ENCODE measurements around the gene NLK. TPM values are rescaled to one million over a fixed set of nuclear protein-coding genes. Genes with fewer than 3 reads are reported as not detected.
A peak's percentile ranks its signal among the peaks of the same experiment; 100 is the strongest.

NLK gene
- total RNA-seq, 1 experiment from 2014 or later, result 40.3 TPM

GRCh38 chr17:28008513-28008912 lies 34.0 kb upstream of the NLK start (continued):
- peak; percentile 98 for TF ChIP-seq ARID4B (CRISPR knock-in tag; IDR thresholded peaks at IDR 0.05; ENCODE audit: borderline replicate concordance)
- TF ChIP-seq SOX15 (CRISPR knock-in tag; IDR thresholded peaks at IDR 0.05), result no peak
- peak; percentile 31; the same call in 1 of the 2 replicates for TF ChIP-seq PRDM15 (CRISPR knock-in tag; IDR thresholded peaks at IDR 0.05)
- peak; percentile 47 for TF ChIP-seq ZNF423 (CRISPR knock-in tag; IDR thresholded peaks at IDR 0.05)
- peak; percentile 98 for TF ChIP-seq JUN (CRISPR knock-in tag; IDR thresholded peaks at IDR 0.05)
- peak; percentile 80; the same call in 1 of the 2 replicates for TF ChIP-seq PRRX2 (CRISPR knock-in tag; IDR thresholded peaks at IDR 0.05)
- TF ChIP-seq ZMAT4 (CRISPR knock-in tag; IDR thresholded peaks at IDR 0.05), result no peak
- TF ChIP-seq ZNF671 (CRISPR knock-in tag; IDR thresholded peaks at IDR 0.05), result no peak
- no peak for TF ChIP-seq FOXJ3 (CRISPR knock-in tag; IDR thresholded peaks at IDR 0.05; ENCODE audit: borderline replicate concordance)
- TF ChIP-seq HMGA2 (CRISPR knock-in tag; IDR thresholded peaks at IDR 0.05), result no peak
- peak; percentile 95 for TF ChIP-seq SMAD4 (CRISPR knock-in tag; IDR thresholded peaks at IDR 0.05)
- TF ChIP-seq ZNF232 (CRISPR knock-in tag; IDR thresholded peaks at IDR 0.05), result peak; percentile 92
- TF ChIP-seq ERG (CRISPR knock-in tag; IDR thresholded peaks at IDR 0.05), result no peak
- 0 out of 2 replicates have a peak, but pooled peaks have one; percentile 26 for TF ChIP-seq E2F5 (CRISPR knock-in tag; IDR thresholded peaks at IDR 0.05)
- no peak for TF ChIP-seq MXD4 (CRISPR knock-in tag; IDR thresholded peaks at IDR 0.05; ENCODE audit: borderline replicate concordance)
- TF ChIP-seq CDX4 (CRISPR knock-in tag; IDR thresholded peaks at IDR 0.05; ENCODE audit: borderline replicate concordance), result no peak
- peak; percentile 71; the same call in 1 of the 2 replicates for TF ChIP-seq FOXP1 (CRISPR knock-in tag; IDR thresholded peaks at IDR 0.05; ENCODE audit: borderline replicate concordance)
- TF ChIP-seq MYBL2 (CRISPR knock-in tag; IDR thresholded peaks at IDR 0.05), result peak; percentile 62; the same call in 1 of the 2 replicates
- TF ChIP-seq ZNF396 (CRISPR knock-in tag; IDR thresholded peaks at IDR 0.05; ENCODE audit: borderline replicate concordance), result no peak; the same call in 1 of the 2 replicates
- TF ChIP-seq OVOL2 (CRISPR knock-in tag; IDR thresholded peaks at IDR 0.05; ENCODE audit: borderline replicate concordance), result no peak
- 0 out of 2 replicates have a peak, but pooled peaks have one; percentile 38 for TF ChIP-seq AFF4 (CRISPR knock-in tag; IDR thresholded peaks at IDR 0.05; ENCODE audit: borderline replicate concordance)
- TF ChIP-seq CBFB (CRISPR knock-in tag; IDR thresholded peaks at IDR 0.05; ENCODE audit: low read depth), result no peak
- TF ChIP-seq TCF7 (CRISPR knock-in tag; IDR thresholded peaks at IDR 0.05; ENCODE audit: low read depth), result peak; percentile 93
